ENCODE measurements around the gene DIPK1B. TPM values are rescaled to one million over a fixed set of nuclear protein-coding genes. Genes with fewer than 3 reads are reported as not detected.

DIPK1B gene
- total RNA-seq, 1 donor, result 0.45 TPM

- no peak for TF ChIP-seq CTCF (IDR thresholded peaks at IDR 0.05; ENCODE audit: insufficient read depth, low read length)
- no peak for DNase-seq (ENCODE audit: low read depth)
- no peak overlapping the region for H3K4me3 ChIP-seq (ENCODE audit: low read depth, low read length)
These were observed 8.5 kb downstream of the DIPK1B start for GRCh38 chr9:136720898-136721338.

GRCh38 chr9:136721339-136722092 lies 9.1 kb downstream of the DIPK1B start:
- no peak overlapping the region for H3K4me3 ChIP-seq (ENCODE audit: low read depth, low read length)
- no peak for TF ChIP-seq CTCF (IDR thresholded peaks at IDR 0.05; ENCODE audit: insufficient read depth, low read length)
- peak; percentile 66 for DNase-seq (ENCODE audit: low read depth)

GRCh38 chr9:136722093-136722968 lies 10.0 kb downstream of the DIPK1B start:
- DNase-seq (ENCODE audit: low read depth), result no peak
- TF ChIP-seq CTCF (IDR thresholded peaks at IDR 0.05; ENCODE audit: insufficient read depth, low read length), result no peak

GRCh38 chr9:136722969-136723356 lies 10.6 kb downstream of the DIPK1B start:
- H3K4me3 ChIP-seq (ENCODE audit: low read depth, low read length), result no peak overlapping the region
- no peak for TF ChIP-seq CTCF (IDR thresholded peaks at IDR 0.05; ENCODE audit: insufficient read depth, low read length)
- DNase-seq (ENCODE audit: low read depth), result no peak

More at GRCh38 chr9:136722093-136722968, 10.0 kb downstream of the DIPK1B start:
- H3K4me3 ChIP-seq (ENCODE audit: low read depth, low read length), result no peak overlapping the region

GRCh38 chr9:136723362-136723976 lies 11.1 kb downstream of the DIPK1B start:
- DNase-seq (ENCODE audit: low read depth), result no peak
- no peak for TF ChIP-seq CTCF (IDR thresholded peaks at IDR 0.05; ENCODE audit: insufficient read depth, low read length)

GRCh38 chr9:136723989-136724388 lies 11.6 kb downstream of the DIPK1B start:
- no peak for TF ChIP-seq CTCF (IDR thresholded peaks at IDR 0.05; ENCODE audit: insufficient read depth, low read length)
- no peak for DNase-seq (ENCODE audit: low read depth)
- H3K4me3 ChIP-seq (ENCODE audit: low read depth, low read length), result no peak overlapping the region

More at GRCh38 chr9:136723362-136723976, 11.1 kb downstream of the DIPK1B start:
- H3K4me3 ChIP-seq (ENCODE audit: low read depth, low read length), result no peak overlapping the region

Data from fibroblast of the aortic adventitia (primary cell).